Activated CD4-positive, CD25-positive, alpha-beta regulatory T cell treated with anti-CD3 and anti-CD28 coated beads, Interleukin-2, amount 50 U/mL, for 24 hours (primary cell): ENCODE results near the gene GATAD2A.

Experiments
- ATAC-seq, 2 donors: fragments of 150-1000 bp; cut with Tn5 transposase; one replicate each; pipeline ENCODE4 v1.10.0; 2021; ENCODE audit warnings: mild to moderate bottlenecking in 1 of 2, moderate library complexity in 1 of 2

Gene GATAD2A

DNA sequence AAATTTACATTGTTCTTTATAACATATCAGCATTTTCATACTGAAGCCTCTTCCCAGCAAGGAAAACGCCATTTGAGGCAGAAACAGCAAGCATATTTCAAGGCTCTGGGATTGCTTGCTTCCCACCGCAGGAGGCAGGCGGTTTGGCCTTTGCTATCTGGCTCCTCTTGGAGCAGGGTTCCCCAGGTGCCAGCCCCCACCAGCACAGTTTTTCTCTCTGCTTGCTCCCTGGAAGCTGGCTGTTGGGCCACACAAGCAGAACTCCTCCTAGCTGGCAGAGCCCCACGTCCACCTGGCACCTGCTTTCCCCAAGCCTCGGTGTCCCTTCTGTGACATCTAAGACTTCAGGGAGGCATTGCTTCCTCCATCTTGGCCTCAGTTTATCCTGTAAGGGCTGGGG, 16.7 kb downstream of the GATAD2A start:
- ATAC-seq: no peak

GRCh38 chr19:19423322-19423721, 17.8 kb downstream of the GATAD2A start:
- no peak for ATAC-seq

- no peak for ATAC-seq
Measured at GRCh38 chr19:19425170-19425875, 19.8 kb downstream of the GATAD2A start.

DNA sequence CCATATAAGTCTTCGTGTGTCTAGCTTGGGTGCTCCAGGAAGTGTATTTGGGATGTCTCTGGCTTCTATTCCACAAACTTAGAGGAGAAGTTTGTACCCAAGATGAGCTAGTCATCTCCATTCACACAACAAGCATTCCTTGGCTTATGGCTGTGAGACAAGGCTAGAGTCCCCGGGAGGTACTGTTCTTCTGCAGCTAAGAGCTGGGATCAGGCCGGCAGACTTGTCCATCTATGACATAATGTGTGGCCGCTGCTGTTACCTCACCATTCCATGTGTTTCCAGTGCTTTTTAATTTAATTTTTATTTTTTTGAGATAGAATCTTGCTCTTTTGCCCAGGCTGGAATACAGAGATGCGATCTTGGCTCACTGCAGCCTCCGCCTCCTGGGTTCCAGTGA, 20.7 kb downstream of the GATAD2A start:
- no peak for ATAC-seq

GRCh38 chr19:19426799-19427198, 21.3 kb downstream of the GATAD2A start:
- no peak for ATAC-seq

GRCh38 chr19:19427302-19427701, 21.8 kb downstream of the GATAD2A start:
- ATAC-seq: no peak

DNA sequence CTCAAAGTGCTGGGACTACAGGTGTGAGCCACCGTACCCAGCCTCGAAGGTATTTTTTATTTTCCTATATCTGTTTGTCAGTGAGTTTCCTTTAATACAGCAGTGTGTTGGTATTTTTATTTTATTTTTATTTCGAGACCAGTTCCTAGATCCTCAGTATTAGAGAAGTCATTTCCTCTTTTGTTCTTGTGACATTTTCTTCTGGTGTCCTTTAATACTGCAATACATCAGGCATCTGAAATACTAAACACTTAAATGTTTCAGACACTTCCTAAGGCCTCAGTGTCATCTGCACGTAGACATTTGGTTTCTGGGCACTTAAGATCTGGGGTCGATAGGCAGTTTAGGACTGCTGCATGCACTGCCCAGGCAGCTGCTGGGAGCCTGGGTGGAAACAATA, 22.5 kb downstream of the GATAD2A start:
- no peak for ATAC-seq

- ATAC-seq: no peak
Measured at GRCh38 chr19:19428746-19429145, 23.3 kb downstream of the GATAD2A start.

- ATAC-seq: no peak
Measured at GRCh38 chr19:19429361-19429760, 23.9 kb downstream of the GATAD2A start.

- ATAC-seq: no peak
Measured at GRCh38 chr19:19432732-19433131, 27.3 kb downstream of the GATAD2A start.

DNA sequence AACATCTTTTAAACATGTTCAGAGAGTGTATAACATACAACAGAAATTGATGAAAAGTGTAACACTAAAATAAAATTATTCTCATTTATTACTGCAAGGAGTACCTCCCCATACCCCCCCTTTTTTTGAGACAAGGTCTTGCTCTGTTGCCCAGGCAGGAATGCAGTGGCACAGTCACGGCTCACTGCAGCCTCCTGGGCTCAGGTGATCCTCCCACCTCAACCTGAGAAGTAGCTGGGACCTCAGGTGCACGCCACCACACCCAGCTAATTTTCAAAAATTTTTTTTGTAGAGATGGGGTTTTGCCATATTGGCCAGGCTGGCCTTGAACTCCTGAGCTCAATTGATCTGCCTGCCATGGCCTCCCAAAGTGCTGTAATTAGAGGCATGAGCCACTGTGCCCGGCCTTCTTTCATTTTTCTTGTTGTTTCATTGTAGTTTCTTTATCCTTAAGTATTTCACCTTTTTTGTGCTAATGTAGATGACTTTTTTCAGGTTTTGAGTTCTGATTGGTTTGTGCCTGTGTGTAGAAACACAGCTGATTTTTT, 28.3 kb downstream of the GATAD2A start:
- no peak for ATAC-seq

DNA sequence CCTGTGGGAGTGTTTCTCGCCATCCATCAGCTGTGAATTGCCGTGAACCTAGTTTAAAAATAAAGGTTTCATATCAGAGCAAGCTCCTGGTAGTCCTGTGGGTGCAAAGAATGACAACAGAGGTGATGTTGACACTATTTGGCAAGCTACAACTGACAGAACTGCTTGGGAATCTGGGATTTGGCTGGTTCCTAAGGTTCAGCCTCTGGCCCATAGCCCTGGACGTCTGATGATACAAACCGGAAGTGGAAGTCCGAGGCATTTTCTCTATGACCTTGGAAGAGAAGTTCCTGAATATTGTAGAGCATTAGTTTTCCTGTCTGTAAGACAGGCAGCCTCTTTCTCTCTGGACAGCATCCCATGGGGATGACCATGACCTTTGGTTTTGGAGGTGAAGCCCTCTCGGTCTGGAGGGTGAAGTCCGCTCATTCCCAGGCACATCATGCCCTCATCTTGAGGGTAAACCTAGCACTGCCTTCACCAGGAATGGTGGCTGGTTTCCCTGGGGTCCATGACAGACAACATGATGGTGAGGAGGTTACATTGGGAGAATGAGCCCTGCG, 29.1 kb downstream of the GATAD2A start:
- no peak for ATAC-seq

- no peak for ATAC-seq
Measured at GRCh38 chr19:19436137-19436691, 30.7 kb downstream of the GATAD2A start.

DNA sequence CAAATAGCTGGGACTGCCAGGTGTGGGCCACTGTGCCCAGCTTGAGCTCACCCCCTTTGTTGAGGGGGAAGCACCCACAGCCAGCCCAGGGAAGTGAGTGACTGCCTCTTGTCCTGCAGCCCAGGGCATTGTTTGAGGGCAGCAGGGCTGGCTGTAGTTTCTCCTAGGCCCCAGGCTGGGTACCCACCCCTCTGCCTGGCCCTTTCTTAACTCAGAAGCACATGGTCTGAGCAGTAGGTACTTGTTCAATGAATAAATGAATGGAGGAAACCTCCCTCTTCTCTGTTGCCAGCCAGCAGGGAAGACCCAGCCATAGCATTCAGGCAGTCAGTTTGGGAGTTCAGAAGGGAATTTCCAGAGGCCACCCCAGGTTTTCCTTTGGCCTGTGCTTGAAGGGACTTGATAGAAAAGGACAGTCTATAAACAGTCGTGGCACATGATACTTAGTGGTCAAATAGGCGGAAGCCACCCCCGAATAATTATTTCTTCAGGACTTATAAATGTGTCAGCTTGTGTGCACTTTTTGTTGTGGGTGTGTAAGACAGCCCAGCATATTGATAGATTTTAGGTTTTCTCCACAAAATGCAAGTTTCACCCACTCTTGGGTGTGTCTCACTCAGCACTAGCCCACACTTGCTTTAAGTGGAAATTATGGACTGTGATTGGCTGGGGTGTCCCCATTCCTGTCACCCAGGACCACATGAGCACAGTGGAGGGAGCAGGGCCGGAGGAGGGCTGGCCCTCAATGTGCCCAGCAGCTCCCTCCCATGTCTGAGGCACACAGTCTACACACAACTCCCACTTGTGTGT, 33.1 kb downstream of the GATAD2A start:
- ATAC-seq: no peak

GRCh38 chr19:19439176-19439482, 33.7 kb downstream of the GATAD2A start:
- ATAC-seq: no peak

GRCh38 chr19:19443283-19443682, 37.8 kb downstream of the GATAD2A start:
- no peak for ATAC-seq

- peak; percentile 49 to 67 for ATAC-seq
Measured at GRCh38 chr19:19443902-19444680, 38.6 kb downstream of the GATAD2A start.

DNA sequence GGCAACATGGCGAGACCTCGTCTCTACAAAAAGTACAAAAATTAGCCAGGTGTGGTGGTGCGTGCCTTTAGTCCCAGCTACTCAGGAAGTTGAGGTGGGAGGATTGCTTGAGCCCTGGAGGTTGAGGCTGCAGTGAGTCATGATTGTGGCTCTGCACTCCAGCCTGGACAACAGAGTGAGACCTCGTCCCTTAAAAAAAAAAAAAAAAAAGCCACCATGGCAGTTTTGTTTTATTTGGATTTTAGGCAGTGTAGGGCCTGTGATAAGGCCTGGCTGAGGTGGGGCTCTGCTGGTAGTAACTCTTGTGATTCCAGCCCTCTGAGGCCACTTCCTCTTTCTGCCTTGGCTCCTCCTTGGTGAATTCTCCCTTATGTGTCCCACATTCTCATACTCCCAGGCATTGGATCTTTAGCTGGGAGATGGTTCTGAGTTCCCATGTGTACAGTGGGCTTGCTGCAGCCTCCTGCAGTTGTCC, 39.2 kb downstream of the GATAD2A start:
- ATAC-seq: peak in 1 of 2 donors; percentile 12

DNA sequence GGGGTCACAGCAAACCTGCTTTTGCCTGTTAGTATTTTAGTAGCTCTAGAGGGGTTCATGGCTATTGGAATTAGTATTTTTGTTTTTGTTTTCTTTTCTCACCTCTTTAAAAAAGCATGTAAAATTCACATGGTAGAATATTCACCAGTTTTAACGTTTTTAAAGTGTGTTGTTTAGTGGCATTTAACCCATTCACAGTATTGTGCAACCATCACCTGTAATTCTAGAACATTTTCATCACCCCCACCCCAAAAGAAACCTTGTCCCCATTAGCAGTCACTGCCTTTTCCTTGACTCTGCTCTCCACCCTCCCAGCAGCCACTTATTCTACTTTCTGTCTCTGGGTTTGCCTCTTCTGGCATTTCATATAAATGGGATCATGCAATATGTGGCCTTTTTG, 39.8 kb downstream of the GATAD2A start:
- ATAC-seq: no peak

- ATAC-seq: peak; percentile 80 to 85
Measured at GRCh38 chr19:19445911-19446361, 40.5 kb downstream of the GATAD2A start.

DNA sequence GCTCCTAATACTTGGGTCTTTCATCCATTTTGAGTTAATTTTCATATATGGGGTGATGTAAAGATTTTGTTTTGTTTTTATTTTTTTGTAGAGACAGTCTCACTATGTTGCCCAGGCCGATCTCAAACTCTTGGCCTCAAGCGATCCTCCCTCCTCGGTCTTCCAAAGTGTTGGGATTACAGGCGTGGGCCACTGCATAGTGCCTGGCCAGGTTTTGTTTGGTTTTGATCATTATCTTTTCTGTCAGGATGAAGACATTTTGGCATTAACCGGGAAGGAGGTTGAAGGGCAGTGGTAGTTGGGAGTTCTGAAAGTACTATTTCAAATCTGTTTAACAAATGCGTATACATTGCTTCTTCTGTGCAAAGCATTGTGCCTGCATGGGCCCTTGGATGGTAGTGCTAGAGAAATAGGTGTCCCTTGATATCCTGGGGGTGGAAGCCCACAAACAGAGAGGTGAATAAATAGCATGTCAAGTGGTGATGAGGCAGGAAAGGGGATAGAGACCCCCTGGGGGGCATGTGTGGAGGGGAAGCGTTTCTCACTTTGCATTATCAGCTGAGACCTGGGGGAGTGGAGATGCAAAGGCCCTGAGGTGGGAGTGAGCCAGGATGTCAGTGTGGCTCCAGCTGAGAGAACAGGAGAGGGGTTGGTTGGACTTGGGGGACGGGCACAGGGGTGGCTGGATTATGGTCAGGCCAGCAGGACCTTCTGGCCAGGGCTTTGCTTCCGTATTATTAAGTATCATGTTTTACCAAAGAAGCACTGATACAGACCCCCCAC, 41.4 kb downstream of the GATAD2A start:
- ATAC-seq: no peak
